HG02610 (cell line): ENCODE measurements around the gene TSPAN11.

ENCODE experiments used
- ATAC-seq: cut with Tn5 transposase; IDR thresholded peaks from one replicate; pipeline ENCODE4 v1.9.1; 2021; ENCODE audit warnings: mild to moderate bottlenecking, moderate library complexity; ENCODE audit not compliant: unreplicated experiment

Gene TSPAN11

GRCh38 chr12:30959110-30959710 is 32.7 kb downstream of the TSPAN11 start:
- ATAC-seq = no peak

DNA sequence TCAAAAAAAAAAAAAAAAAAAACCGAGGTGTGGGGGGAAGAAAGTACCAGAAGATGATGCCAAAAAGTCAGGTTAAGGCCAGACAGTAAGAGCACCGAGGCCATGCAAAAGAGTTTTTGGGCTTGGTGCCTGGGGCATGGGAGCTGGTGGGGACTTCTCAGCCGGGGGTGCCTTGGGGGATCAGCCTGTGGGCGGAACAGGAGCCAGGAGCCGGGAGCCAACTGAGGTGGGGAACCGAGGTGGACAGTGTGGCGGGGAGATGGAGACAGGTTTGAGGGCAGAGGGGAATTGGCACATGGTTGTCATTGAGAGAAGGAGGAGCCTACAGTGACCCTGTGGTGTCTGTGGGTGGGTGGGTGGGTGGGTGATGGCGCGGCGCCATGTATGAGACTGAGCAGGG is 33.2 kb downstream of the TSPAN11 start:
- no peak for ATAC-seq

GRCh38 chr12:30961030-30961429 is 34.5 kb downstream of the TSPAN11 start:
- ATAC-seq = no peak

- ATAC-seq = no peak
These were observed 35.5 kb downstream of the TSPAN11 start for GRCh38 chr12:30962047-30962446.

GRCh38 chr12:30963709-30964564 is 37.4 kb downstream of the TSPAN11 start:
- no peak for ATAC-seq

DNA sequence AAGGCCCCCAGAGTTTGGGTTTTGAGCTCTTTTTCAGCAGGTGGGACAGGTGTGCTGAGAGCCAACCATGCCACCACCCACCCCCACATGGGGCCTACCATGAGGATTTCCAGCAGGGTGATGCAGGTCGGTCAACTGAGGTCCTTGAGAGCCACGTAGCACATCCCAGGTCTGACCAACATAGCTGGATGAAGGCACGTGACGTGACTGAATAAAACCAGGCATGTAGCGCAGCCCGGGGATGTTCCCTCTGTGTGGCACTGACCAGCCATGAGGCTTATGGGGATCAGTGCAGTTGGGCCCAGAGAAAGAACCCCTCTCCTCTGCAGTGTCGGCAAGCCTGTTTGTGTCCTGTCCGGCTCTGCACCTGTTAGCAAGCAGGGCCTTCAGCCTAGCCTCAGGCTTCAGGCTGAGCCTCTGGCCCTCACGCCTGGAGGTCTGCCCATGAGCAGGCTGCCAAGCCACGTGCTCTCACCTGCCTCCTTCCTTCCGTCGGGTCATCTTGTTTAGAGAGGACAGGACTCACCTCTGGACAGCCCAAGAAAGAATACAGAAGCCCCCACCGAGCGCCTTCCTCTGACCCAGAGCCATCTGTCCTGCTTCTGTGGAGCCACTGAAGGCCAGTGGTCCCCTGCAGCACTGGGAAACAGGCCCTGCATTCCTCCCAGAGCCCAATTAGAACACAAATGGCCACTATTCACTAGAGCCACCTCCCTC is 38.5 kb downstream of the TSPAN11 start:
- no peak for ATAC-seq

- ATAC-seq = no peak
These were observed 39.1 kb downstream of the TSPAN11 start for GRCh38 chr12:30965613-30965985.

- ATAC-seq = no peak
These were observed 40.5 kb downstream of the TSPAN11 start for GRCh38 chr12:30967026-30967425.

- no peak for ATAC-seq
These were observed 41.7 kb downstream of the TSPAN11 start for GRCh38 chr12:30968211-30968610.

GRCh38 chr12:30969006-30969405 is 42.5 kb downstream of the TSPAN11 start:
- no peak for ATAC-seq

- no peak for ATAC-seq
These were observed 43.3 kb downstream of the TSPAN11 start for GRCh38 chr12:30969606-30970395.

DNA sequence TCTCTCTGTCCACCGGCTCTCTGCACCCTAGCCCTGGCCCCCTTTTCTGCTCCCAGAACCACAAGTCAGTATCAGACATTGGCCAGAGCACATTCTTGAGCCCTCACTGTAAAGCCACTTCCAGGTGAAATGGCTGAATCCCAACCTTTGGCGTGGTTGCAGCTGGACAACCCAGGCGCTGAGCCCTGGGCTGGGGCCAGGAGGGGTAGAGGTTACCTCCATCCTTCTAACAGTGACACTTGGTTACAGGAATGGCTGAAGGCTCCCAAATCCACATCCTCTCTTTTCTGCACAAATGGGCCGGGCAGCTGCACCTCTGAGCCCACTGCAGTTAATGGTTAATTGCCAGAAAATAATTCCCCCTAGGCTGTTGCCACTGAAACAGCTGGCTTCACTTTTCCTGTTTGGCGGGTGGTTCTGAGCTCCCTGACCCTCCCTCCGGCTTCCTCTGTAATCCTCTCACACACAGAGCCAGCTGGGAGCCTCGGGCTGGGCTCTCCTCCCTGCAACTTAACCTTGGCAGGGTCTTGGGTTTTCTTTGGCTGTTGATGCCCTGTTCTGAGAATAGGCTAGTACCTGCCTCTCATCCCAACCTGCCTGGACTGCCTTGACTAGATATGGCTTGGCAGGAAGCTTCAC is 44.1 kb downstream of the TSPAN11 start:
- ATAC-seq = no peak

DNA sequence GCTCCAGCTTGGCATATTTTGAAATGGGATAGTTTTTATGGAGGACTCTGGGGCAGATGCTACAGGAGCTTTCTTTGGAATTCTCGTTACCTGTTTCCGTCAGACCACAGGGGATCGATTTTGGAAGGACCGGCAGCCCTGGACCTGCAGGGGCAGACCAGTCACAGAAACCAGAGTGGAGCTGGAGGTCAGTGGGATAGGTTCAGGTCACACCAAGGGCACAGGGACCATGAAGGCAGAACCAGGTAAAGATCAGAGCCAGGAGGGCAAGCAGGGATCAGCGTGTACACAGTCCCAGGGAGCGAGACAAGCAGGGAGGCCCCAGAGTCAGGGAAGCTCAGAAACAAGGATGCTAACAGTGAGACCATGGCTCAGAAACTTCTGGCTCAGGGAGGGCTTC is 45.5 kb downstream of the TSPAN11 start:
- ATAC-seq = no peak

DNA sequence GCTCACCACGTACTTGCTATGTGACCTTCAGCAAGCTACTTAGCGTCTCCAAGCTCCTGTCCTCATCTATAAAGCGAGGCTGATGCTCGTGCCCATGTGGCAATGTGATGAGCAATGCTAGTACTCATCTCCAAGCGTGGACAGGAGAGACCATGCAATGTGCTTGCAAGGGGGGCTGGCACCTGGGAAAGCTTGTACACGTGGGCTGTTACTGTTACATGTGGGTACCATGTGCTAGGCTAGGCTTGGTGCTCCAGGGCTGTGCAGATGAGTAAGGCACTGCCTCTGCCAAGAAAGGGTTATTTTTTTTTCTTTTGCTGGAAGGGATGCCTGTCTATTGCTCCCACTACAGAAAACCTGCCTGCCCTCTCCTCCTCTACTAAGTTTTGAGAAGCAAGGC is 46.6 kb downstream of the TSPAN11 start:
- ATAC-seq = no peak

DNA sequence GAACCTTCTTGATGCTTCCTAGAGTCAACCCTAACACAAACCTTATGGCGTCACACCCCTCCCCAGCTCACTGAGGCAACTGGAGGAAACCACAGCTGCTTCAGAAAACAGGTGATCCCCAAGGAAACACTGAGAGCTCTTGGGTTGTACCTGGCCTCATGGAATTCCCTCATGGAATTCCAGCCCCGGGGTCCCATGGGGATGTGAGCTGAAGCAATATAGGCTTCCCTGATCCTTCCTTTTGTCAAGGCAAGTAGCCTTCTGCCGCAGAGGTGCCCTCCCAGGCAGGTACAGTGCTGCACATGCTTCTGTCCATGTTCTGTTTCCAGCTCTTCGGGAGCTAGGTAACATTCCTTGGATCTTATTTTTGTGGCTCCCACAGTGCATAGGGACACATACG is 47.3 kb downstream of the TSPAN11 start:
- ATAC-seq = no peak

DNA sequence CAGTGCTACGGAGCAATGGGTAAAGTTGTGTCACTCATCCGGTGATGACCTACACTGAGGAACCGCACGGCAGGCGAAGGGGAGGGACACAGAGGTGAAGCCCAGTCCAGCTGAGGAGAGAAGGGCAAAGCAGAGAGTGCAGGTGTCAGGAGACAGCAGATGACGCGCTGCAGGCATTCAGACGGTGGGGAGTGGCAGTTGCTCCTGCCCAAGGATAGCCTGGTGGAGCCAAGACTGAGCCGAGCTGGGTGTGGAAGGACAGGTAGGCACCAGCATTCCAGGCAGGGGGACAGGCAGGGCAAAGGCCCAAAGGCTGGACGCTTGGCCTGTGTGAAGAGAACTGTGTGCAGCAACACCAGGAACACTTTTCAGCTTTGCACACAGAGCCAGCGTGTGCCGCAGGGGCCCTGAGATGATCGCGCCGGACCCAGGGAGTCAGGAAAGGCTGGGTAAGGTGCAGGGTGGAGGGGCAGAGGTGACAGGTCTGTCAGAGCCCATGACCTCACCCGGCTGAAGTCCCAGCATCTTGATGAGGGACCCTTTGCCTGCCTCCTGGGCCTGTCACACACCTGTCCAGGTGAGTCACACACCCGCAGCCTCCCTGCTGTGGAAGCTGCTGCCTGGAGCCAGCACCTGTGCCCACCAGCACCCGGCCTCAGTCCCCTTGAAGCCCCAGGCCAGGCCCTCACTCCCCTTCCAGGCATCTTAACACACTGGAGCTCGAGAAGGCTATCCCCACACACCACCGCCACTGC is 48.4 kb downstream of the TSPAN11 start:
- no peak for ATAC-seq

GRCh38 chr12:30975581-30975980 is 49.0 kb downstream of the TSPAN11 start:
- no peak for ATAC-seq

DNA sequence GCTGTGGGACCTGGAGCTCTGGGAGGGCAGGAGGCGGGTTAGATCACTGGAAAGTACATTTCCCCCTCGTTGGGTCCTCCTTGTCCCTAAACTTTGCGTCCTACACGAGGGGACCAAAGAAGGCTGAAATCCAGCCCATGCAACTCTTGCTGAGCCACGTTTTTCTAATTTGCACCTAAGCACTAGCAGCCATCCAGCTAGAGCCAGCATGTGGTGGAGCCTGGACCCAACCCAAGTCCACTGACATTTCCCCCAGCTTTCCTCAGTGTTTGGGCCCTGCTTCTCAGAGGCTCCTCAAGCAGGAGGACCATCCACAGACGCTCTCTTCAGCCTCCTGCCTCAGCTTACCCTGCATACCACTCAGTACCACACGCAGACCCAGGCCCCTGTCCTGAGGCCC is 49.7 kb downstream of the TSPAN11 start:
- no peak for ATAC-seq

DNA sequence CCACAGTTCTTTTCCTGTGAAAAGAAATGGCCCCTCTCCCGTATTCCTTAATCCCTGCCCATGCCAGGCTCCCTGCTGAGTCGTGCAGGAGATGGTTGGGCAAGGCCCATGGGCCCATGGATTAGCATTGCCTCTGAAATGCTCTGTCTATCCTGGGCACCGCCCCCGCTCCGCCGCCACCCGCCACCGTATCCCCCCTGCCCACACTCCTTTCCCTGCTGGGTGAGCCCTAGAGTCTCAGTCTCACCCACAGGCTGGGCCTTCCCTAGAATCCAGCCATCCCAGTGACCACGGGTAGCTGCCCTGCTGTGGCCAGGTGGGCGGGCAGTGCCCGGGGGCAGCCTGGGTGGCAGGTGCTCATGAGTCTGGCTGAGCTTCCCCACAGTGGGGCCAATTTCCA is 50.6 kb downstream of the TSPAN11 start:
- ATAC-seq = no peak
